Dermis blood vessel endothelial cell (primary cell): ENCODE results near the gene UBA3. TPM values are rescaled to one million over a fixed set of nuclear protein-coding genes. Genes with fewer than 3 reads are reported as not detected.

Experiments
- DNase-seq: peaks from one replicate; pipeline ENCODE4 v3.0.0; 2010
- total RNA-seq: library from RNA; depleted of rRNA; stranded (reverse); fragments of >200 nt; gene quantifications from 2 replicates; pipeline ENCODE4 v1.2.3, GENCODE V29; 2014

The UBA3 gene
- total RNA-seq, 1 donor from 2014 or later: 74.2 TPM

GRCh38 chr3:69097407-69098086 lies 17.4 kb upstream of the UBA3 start:
- no peak for DNase-seq

- no peak for DNase-seq
These were observed 16.1 kb upstream of the UBA3 start for GRCh38 chr3:69096299-69096698.

- DNase-seq: no peak
These were observed 15.5 kb upstream of the UBA3 start for GRCh38 chr3:69095636-69096035.

- no peak for DNase-seq
These were observed 14.5 kb upstream of the UBA3 start for GRCh38 chr3:69094467-69095205.

- peak; percentile 61 for DNase-seq
These were observed 11.9 kb upstream of the UBA3 start for GRCh38 chr3:69092030-69092516.

GRCh38 chr3:69091389-69092029 lies 11.3 kb upstream of the UBA3 start:
- DNase-seq: no peak

- DNase-seq: peak; percentile 67
These were observed 9.9 kb upstream of the UBA3 start for GRCh38 chr3:69090021-69090420.

- DNase-seq: peak; percentile 31
These were observed 7.9 kb upstream of the UBA3 start for GRCh38 chr3:69088063-69088462.

- DNase-seq: no peak
These were observed 7.0 kb upstream of the UBA3 start for GRCh38 chr3:69087030-69087791.

- DNase-seq: peak; percentile 95
These were observed 5.9 kb upstream of the UBA3 start for GRCh38 chr3:69085833-69086722.

GRCh38 chr3:69085168-69085832 lies 5.1 kb upstream of the UBA3 start:
- DNase-seq: peak; percentile 45

GRCh38 chr3:69084326-69085167 lies 4.4 kb upstream of the UBA3 start, which contains the start of gene ARL6IP5:
Gene ARL6IP5 (plus strand): TSS chr3:69084937. CDS start chr3:69085048, 111 bp downstream.
- DNase-seq: peak; percentile 95

GRCh38 chr3:69082805-69083204 lies 2.6 kb upstream of the UBA3 start:
- peak; percentile 55 for DNase-seq

- DNase-seq: no peak
These were observed 2.2 kb upstream of the UBA3 start for GRCh38 chr3:69082361-69082760.

GRCh38 chr3:69081583-69082262 lies 1.6 kb upstream of the UBA3 start:
- peak; percentile 63 for DNase-seq

GRCh38 chr3:69079269-69080159 lies 651 bp downstream of the UBA3 start:
- DNase-seq: peak; percentile 23

GRCh38 chr3:69072928-69073327 lies 7.2 kb downstream of the UBA3 start:
- no peak for DNase-seq

- DNase-seq: no peak
These were observed 14.0 kb downstream of the UBA3 start for GRCh38 chr3:69066121-69066520.
